ENCODE data around the gene ERC2. TPM values are rescaled to one million over a fixed set of nuclear protein-coding genes. Genes with fewer than 3 reads are reported as not detected.

The ERC2 gene
- total RNA-seq, 1 donor from 2014 or later = 7.4 TPM

DNA sequence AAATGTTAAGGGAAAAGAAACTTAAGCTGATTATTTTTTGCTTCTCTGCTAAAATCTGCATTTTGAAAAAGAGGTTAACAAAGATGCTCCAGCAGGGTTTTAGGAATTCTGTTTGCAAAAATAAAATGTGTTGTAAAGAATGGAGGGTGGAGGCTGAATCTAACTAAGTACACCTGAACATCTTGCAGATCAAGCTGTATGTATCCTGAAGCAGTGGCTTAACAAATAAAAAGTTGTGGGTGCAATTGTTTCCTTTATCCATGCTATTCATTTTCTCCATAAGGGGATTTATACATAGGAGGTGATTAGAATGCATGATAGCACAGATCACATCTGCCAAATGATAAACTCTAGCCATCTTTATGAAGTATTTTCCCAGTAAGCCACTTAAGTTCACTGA lies 466.3 kb downstream of the ERC2 start:
- Mint-ChIP-seq H3K4me1 (ENCODE audit: low read depth, unreplicated experiment) (peaks cover 27% of the 10 kb centered on the region), H3K27ac (ENCODE audit: unreplicated experiment) (no peak overlapping the region), H3K27me3 (ENCODE audit: low read depth, unreplicated experiment) (no peaks in the 10 kb centered on the region), H3K36me3 (ENCODE audit: low read depth, unreplicated experiment) (no peaks in the 10 kb centered on the region), H3K9me3 (ENCODE audit: unreplicated experiment) (no peaks in the 10 kb centered on the region), H3K4me3 (ENCODE audit: unreplicated experiment) (no peak overlapping the region)
- Histone ChIP-seq H3K4me3 (ENCODE audit: insufficient read depth, low read depth, low read length) (no peak overlapping the region), H4K20me1 (ENCODE audit: insufficient read depth, low read length) (no peaks in the 10 kb centered on the region), H2AFZ (ENCODE audit: low read depth, low read length) (no peak overlapping the region), H3K4me2 (ENCODE audit: low read length) (no peak overlapping the region), H3K79me2 (ENCODE audit: insufficient read depth, low read length) (no peaks in the 10 kb centered on the region), H3K9me3 (ENCODE audit: insufficient read depth, low read depth, low read length) (no peaks in the 10 kb centered on the region), H3K27me3 (ENCODE audit: insufficient read depth, low read length) (no peaks in the 10 kb centered on the region), H3K36me3 (ENCODE audit: insufficient read depth, low read length) (no peaks in the 10 kb centered on the region), H3K9ac (ENCODE audit: low read length) (no peak overlapping the region), H3K4me1 (ENCODE audit: insufficient read depth, low read length) (no peaks in the 10 kb centered on the region), H3K27ac (ENCODE audit: low read depth, low read length) (no peak overlapping the region)
- no peak for FAIRE-seq
- no peak for DNase-seq (ENCODE audit: low read depth)
- TF ChIP-seq, protein P1, sequence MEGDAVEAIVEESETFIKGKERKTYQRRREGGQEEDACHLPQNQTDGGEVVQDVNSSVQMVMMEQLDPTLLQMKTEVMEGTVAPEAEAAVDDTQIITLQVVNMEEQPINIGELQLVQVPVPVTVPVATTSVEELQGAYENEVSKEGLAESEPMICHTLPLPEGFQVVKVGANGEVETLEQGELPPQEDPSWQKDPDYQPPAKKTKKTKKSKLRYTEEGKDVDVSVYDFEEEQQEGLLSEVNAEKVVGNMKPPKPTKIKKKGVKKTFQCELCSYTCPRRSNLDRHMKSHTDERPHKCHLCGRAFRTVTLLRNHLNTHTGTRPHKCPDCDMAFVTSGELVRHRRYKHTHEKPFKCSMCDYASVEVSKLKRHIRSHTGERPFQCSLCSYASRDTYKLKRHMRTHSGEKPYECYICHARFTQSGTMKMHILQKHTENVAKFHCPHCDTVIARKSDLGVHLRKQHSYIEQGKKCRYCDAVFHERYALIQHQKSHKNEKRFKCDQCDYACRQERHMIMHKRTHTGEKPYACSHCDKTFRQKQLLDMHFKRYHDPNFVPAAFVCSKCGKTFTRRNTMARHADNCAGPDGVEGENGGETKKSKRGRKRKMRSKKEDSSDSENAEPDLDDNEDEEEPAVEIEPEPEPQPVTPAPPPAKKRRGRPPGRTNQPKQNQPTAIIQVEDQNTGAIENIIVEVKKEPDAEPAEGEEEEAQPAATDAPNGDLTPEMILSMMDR (IDR thresholded peaks at IDR 0.05; ENCODE audit: insufficient read depth, low read depth, low read length) = no peak
- TF ChIP-seq EZH2 (IDR thresholded peaks at IDR 0.05; ENCODE audit: insufficient read depth, low read length) = no peak

GRCh38 chr3:56001537-56001936 lies 466.7 kb downstream of the ERC2 start:
- H3K36me3 ChIP-seq (ENCODE audit: insufficient read depth, low read length) = no peaks in the 10 kb centered on the region
- no peaks in the 10 kb centered on the region for H3K9me3 ChIP-seq (ENCODE audit: insufficient read depth, low read depth, low read length)
- DNase-seq (ENCODE audit: low read depth) (peak; percentile 20), FAIRE-seq (no peak)
- H3K27me3 ChIP-seq (ENCODE audit: insufficient read depth, low read length) = no peaks in the 10 kb centered on the region
- Mint-ChIP-seq H3K27me3 (ENCODE audit: low read depth, unreplicated experiment) (no peaks in the 10 kb centered on the region), H3K4me3 (ENCODE audit: unreplicated experiment) (no peak overlapping the region), H3K27ac (ENCODE audit: unreplicated experiment) (no peak overlapping the region), H3K9me3 (ENCODE audit: unreplicated experiment) (no peaks in the 10 kb centered on the region), H3K36me3 (ENCODE audit: low read depth, unreplicated experiment) (no peaks in the 10 kb centered on the region), H3K4me1 (ENCODE audit: low read depth, unreplicated experiment) (peaks cover 24% of the 10 kb centered on the region)
- no peak for TF ChIP-seq EZH2 (IDR thresholded peaks at IDR 0.05; ENCODE audit: insufficient read depth, low read length)
- TF ChIP-seq, protein P1 (IDR thresholded peaks at IDR 0.05; ENCODE audit: insufficient read depth, low read depth, low read length) = no peak
- H3K4me1 ChIP-seq (ENCODE audit: insufficient read depth, low read length) = no peaks in the 10 kb centered on the region
- no peak overlapping the region for H2AFZ ChIP-seq (ENCODE audit: low read depth, low read length)
- no peak overlapping the region for H3K9ac ChIP-seq (ENCODE audit: low read length)
- H3K79me2 ChIP-seq (ENCODE audit: insufficient read depth, low read length) = no peaks in the 10 kb centered on the region
- no peak overlapping the region for H3K4me2 ChIP-seq (ENCODE audit: low read length)
- no peak overlapping the region for H3K4me3 ChIP-seq (ENCODE audit: insufficient read depth, low read depth, low read length)
- H3K27ac ChIP-seq (ENCODE audit: low read depth, low read length) = no peak overlapping the region
- no peaks in the 10 kb centered on the region for H4K20me1 ChIP-seq (ENCODE audit: insufficient read depth, low read length)

- H3K27ac ChIP-seq (ENCODE audit: low read depth, low read length) = no peak overlapping the region
Measured at GRCh38 chr3:55989366-55989765, 478.9 kb downstream of the ERC2 start.

More at GRCh38 chr3:55989366-55989765, 478.9 kb downstream of the ERC2 start:
- H2AFZ ChIP-seq (ENCODE audit: low read depth, low read length) = no peak overlapping the region
- no peak overlapping the region for H3K4me3 ChIP-seq (ENCODE audit: insufficient read depth, low read depth, low read length)
- no peak overlapping the region for H3K9ac ChIP-seq (ENCODE audit: low read length)
- H3K4me1 ChIP-seq (ENCODE audit: insufficient read depth, low read length) = no peaks in the 10 kb centered on the region
- no peaks in the 10 kb centered on the region for H3K36me3 ChIP-seq (ENCODE audit: insufficient read depth, low read length)
- H3K4me2 ChIP-seq (ENCODE audit: low read length) = no peak overlapping the region
- H3K9me3 ChIP-seq (ENCODE audit: insufficient read depth, low read depth, low read length) = no peaks in the 10 kb centered on the region
- H3K27me3 Mint-ChIP-seq (ENCODE audit: low read depth, unreplicated experiment) = no peaks in the 10 kb centered on the region
- DNase-seq (ENCODE audit: low read depth) (no peak), FAIRE-seq (no peak)
- H3K27me3 ChIP-seq (ENCODE audit: insufficient read depth, low read length) = no peaks in the 10 kb centered on the region
- no peak overlapping the region for H3K4me3 Mint-ChIP-seq (ENCODE audit: unreplicated experiment)
- H3K27ac Mint-ChIP-seq (ENCODE audit: unreplicated experiment) = no peak overlapping the region
- no peaks in the 10 kb centered on the region for H3K79me2 ChIP-seq (ENCODE audit: insufficient read depth, low read length)
- no peaks in the 10 kb centered on the region for H4K20me1 ChIP-seq (ENCODE audit: insufficient read depth, low read length)
- TF ChIP-seq EZH2 (IDR thresholded peaks at IDR 0.05; ENCODE audit: insufficient read depth, low read length) = no peak
- TF ChIP-seq, protein P1 (IDR thresholded peaks at IDR 0.05; ENCODE audit: insufficient read depth, low read depth, low read length) = no peak
- H3K36me3 Mint-ChIP-seq (ENCODE audit: low read depth, unreplicated experiment) = no peaks in the 10 kb centered on the region
- H3K4me1 Mint-ChIP-seq (ENCODE audit: low read depth, unreplicated experiment) = peaks cover 2% of the 10 kb centered on the region
- no peaks in the 10 kb centered on the region for H3K9me3 Mint-ChIP-seq (ENCODE audit: unreplicated experiment)

All from astrocyte (in vitro differentiated cells and primary cell).